SU-DHL-6 (cell line): ENCODE results near the gene LYSMD1.
"Not testable (repeated sequence)": the region's sequence is repeated elsewhere in the genome, so short reads cannot be mapped to it uniquely, and the experiment has no call there.

ENCODE experiments used
- H2AFZ ChIP-seq: fragments of 200-600 bp; sonication (generic); 2 replicates; pipeline ENCODE4 v1.6.1; 2014; ENCODE audit warnings: low read depth, mild to moderate bottlenecking, moderate library complexity, mixed read lengths, antibody characterized with exemption, low read length; ENCODE audit not compliant: severe bottlenecking
- H3F3A ChIP-seq: fragments of 200-600 bp; shearing (Covaris generic); 2 replicates; pipeline ENCODE4 v1.6.0; 2016; ENCODE audit warnings: antibody characterized with exemption, mild to moderate bottlenecking; ENCODE audit not compliant: insufficient read depth
- H3K27ac ChIP-seq: fragments of 200-600 bp; sonication (generic); 2 replicates; pipeline ENCODE4 v1.5.1; 2016; ENCODE audit warnings: low read depth, mild to moderate bottlenecking, low read length, moderate library complexity, mixed read lengths
- H3K27me3 ChIP-seq: fragments of 200-600 bp; sonication (generic), shearing (Covaris generic); 2 replicates; pipeline ENCODE4 v1.6.0; 2014; ENCODE audit warnings: mild to moderate bottlenecking, low read length
- H3K36me3 ChIP-seq: fragments of 200-600 bp; sonication (generic); 2 replicates; pipeline ENCODE4 v1.6.1; 2014; ENCODE audit warnings: mild to moderate bottlenecking, low read length, mixed read lengths
- H3K4me2 ChIP-seq: fragments of 300-600, 200-600 bp; shearing (Covaris generic), sonication (generic); 2 replicates; pipeline ENCODE4 v1.6.0; 2014; ENCODE audit warnings: low read length, low read depth, mild to moderate bottlenecking; ENCODE audit not compliant: poor library complexity, severe bottlenecking
- H3K4me3 ChIP-seq: fragments of 200-600 bp; sonication (generic); 2 replicates; pipeline ENCODE4 v1.5.1; 2014; ENCODE audit warnings: antibody characterized with exemption, low read length, mild to moderate bottlenecking, mixed read lengths; ENCODE audit not compliant: insufficient read depth, poor library complexity, severe bottlenecking
- H3K79me2 ChIP-seq: fragments of 200-600 bp; sonication (generic); 2 replicates; pipeline ENCODE4 v1.6.1; 2014; ENCODE audit warnings: mild to moderate bottlenecking, low read length, moderate library complexity; ENCODE audit not compliant: insufficient read depth
- H3K9ac ChIP-seq: fragments of 200-600 bp; sonication (generic); 2 replicates; pipeline ENCODE4 v1.7.0; 2014; ENCODE audit warnings: mild to moderate bottlenecking, low read length
- H3K9me2 ChIP-seq: fragments of 200-600 bp; sonication (generic); replicated peaks from 2 replicates; pipeline ENCODE4 v1.6.1; 2014; ENCODE audit warnings: low read length; ENCODE audit not compliant: insufficient read depth
- H3K9me3 ChIP-seq: fragments of 200-600 bp; sonication (generic); 2 replicates; pipeline ENCODE4 v1.6.1; 2014; ENCODE audit warnings: low read length, mixed read lengths; ENCODE audit not compliant: insufficient read depth
- H4K20me1 ChIP-seq: fragments of 200-600 bp; sonication (generic); 2 replicates; pipeline ENCODE4 v1.6.1; 2014; ENCODE audit warnings: low read depth, mild to moderate bottlenecking, antibody characterized with exemption, low read length, moderate library complexity, mixed read lengths
- CTCF ChIP-seq: fragments of 200-600 bp; sonication (generic); IDR thresholded peaks from one replicate; pipeline ENCODE4 v1.5.1; 2017; ENCODE audit warnings: antibody characterized with exemption, mild to moderate bottlenecking, low read length, moderate library complexity; ENCODE audit not compliant: insufficient read depth, poor library complexity, severe bottlenecking
- EZH2phosphoT487 ChIP-seq: fragments of 200-600 bp; sonication (generic), shearing (Covaris generic); conservative IDR thresholded peaks from 2 replicates; pipeline ENCODE4 v1.6.1; 2018; ENCODE audit warnings: mild to moderate bottlenecking, antibody characterized with exemption, low read length, moderate library complexity, mixed read lengths

LYSMD1 gene

DNA sequence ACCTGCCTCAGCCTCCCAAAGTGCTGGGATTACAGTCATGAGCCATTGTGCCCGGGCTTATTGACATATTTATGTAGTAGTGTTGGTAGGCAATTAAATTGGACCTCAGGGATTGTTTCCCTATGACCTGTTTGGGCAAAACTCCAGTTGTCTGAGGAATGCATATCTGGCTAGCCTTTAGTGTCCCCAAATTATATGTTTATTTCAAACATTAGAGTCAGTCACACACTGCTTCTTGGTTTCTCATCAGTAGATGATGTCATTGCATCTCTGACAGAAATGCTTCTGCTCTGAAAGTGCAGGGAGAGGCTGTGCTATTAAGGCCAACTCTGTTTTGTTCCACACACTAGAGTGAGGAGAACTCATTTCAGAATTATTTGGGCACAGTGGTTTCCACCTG lies 45.1 kb upstream of the LYSMD1 start:
- no peak overlapping the region for H3K4me3 ChIP-seq
- peaks cover 11% of the 10 kb centered on the region for H4K20me1 ChIP-seq
- no peak overlapping the region for H3K9ac ChIP-seq
- no peaks in the 10 kb centered on the region for H3K9me2 ChIP-seq
- H3K36me3 ChIP-seq = peaks cover 10% of the 10 kb centered on the region; the same call in 1 of the 2 replicates
- no peak overlapping the region for H3K27ac ChIP-seq
- H3K27me3 ChIP-seq = no peaks in the 10 kb centered on the region
- H3K79me2 ChIP-seq = peaks cover 87% of the 10 kb centered on the region
- TF ChIP-seq EZH2phosphoT487 (no peak), CTCF (no peak)
- no peaks in the 10 kb centered on the region for H3K9me3 ChIP-seq
- peaks cover 11% of the 10 kb centered on the region; the same call in 1 of the 2 replicates for H3F3A ChIP-seq
- no peak overlapping the region for H2AFZ ChIP-seq
- no peak overlapping the region for H3K4me2 ChIP-seq

DNA sequence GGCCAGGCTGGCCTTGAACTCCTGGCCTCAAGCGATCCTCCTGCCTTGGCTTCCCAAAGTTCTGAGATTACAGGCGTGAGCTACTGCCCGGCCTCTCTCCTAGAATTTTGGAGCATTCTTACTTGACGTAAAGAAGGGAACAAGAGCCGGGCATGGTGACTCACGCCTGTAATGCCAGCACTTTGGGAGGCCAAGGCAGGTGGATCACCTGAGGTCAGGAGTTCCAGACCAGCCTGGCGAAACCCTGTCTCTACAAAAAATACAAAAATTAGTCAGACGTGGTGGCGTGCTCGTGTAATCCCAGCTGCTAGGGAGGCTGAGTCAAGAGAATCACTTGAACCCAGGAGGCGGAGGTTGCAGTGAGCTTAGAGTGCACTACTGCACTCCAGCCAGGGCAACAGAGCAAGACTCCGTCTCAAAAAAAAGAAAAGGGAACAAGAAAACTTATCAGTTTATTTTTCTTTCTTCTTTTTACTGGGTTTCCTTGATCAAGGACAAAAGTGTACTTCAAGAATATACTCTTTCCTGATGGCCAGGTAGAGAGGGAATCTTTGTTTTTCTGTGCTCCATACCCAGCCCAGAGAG lies 39.8 kb upstream of the LYSMD1 start:
- not testable (repeated sequence) for H3K4me2 ChIP-seq, H3K9me2 ChIP-seq, H3K9me3 ChIP-seq, H3F3A ChIP-seq, H3K4me3 ChIP-seq, H3K27me3 ChIP-seq, H3K9ac ChIP-seq, H2AFZ ChIP-seq, H3K27ac ChIP-seq
- Histone ChIP-seq H3K79me2 (peaks cover 89% of the 10 kb centered on the region), H3K36me3 (peaks cover 18% of the 10 kb centered on the region; the same call in 1 of the 2 replicates), H4K20me1 (peaks cover 18% of the 10 kb centered on the region)

DNA sequence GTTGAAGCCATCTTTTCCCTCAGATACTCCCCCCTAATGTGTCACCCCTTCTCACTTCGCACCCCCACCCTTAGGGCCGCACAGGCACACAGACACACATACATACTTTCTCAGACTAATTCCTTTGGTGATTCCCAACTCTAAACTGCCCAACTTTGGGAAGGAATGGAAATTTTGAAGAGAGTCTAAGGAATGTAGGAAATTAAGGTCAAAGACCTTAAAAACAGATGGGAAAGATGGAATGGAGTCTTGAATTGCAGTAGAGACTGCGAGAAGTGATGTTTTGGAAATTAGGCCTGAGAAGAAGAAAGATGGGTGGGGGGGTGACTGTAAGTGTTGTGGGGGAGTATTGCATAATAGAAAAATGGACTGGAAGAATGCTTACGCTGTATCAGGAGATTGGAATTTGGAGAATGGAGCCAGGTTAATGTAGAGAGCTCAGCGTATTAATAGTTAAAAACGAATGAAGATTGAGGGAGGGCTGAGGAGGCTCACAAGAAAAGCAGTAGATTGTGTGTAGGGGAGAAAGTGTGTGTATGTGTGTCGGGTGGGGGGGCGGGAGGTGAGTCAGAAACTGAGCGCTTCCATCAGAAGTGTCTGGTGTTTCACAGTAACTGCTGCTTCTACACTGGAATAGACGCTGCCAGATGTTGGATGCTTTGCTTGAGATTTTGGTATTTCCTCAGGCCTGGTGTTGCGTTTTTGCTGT lies 34.3 kb upstream of the LYSMD1 start:
- peaks cover 12% of the 10 kb centered on the region for H4K20me1 ChIP-seq

More for the DNA sequence above, 34.3 kb upstream of the LYSMD1 start:
- peak overlapping the region; percentile 68 for H3K27ac ChIP-seq
- peak overlapping the region; percentile 92 for H3K4me2 ChIP-seq
- H3K4me3 ChIP-seq = peak overlapping the region; percentile 77
- H3K79me2 ChIP-seq = peaks cover 64% of the 10 kb centered on the region
- H3K9me2 ChIP-seq = no peaks in the 10 kb centered on the region
- H3F3A ChIP-seq = peaks cover 5% of the 10 kb centered on the region
- no peaks in the 10 kb centered on the region for H3K27me3 ChIP-seq
- H3K9me3 ChIP-seq = no peaks in the 10 kb centered on the region
- peak overlapping the region; percentile 84 for H3K9ac ChIP-seq
- TF ChIP-seq EZH2phosphoT487 (no peak), CTCF (no peak)
- no peak overlapping the region for H2AFZ ChIP-seq
- H3K36me3 ChIP-seq = 0 out of 2 replicates have a peak, but pooled peaks cover 9% of the 10 kb centered on the region
